ENCODE results near the gene GSS. TPM values are rescaled to one million over a fixed set of nuclear protein-coding genes. Genes with fewer than 3 reads are reported as not detected.

GSS gene
- total RNA-seq, 1 experiment from 2014 or later: 110 TPM

GRCh38 chr20:34880215-34880850 lies 75.3 kb downstream of the GSS start:
- H3K4me3 Mint-ChIP-seq (ENCODE audit: low read depth, unreplicated experiment): no peak overlapping the region
- intact Hi-C loops (cut with micrococcal nuclease; ENCODE audit: unreplicated experiment): no loop called here
- TF ChIP-seq CTCF (IDR thresholded peaks at IDR 0.05; ENCODE audit: unreplicated experiment): no peak
- BruUV-seq (replicated peaks): no TSS peak
- H3K36me3 Mint-ChIP-seq (ENCODE audit: insufficient read depth, unreplicated experiment): peaks cover 19% of the 10 kb centered on the region
- H3K4me1 Mint-ChIP-seq (ENCODE audit: low read depth, unreplicated experiment): peaks cover 25% of the 10 kb centered on the region
- H3K27me3 Mint-ChIP-seq (ENCODE audit: unreplicated experiment): no peaks in the 10 kb centered on the region
- H3K9me3 Mint-ChIP-seq (ENCODE audit: low read depth, unreplicated experiment): no peaks in the 10 kb centered on the region
- DNase-seq: no peak
- CTCF ChIA-PET: interaction anchor here (0.6 to 1.6 kb wide), 5 partner anchors 11 to 574 kb away, joined by 3 to 12 read pairs (median 5); no protein-coding TSS in a partner anchor
- no peak overlapping the region for H3K27ac Mint-ChIP-seq (ENCODE audit: unreplicated experiment)

Small RNA genes lying within 50 kb of the gene (microRNA-seq; reads per million reads assigned to microRNA genes)
- gene MIR499A (not detected), gene MIR499B (not detected)

Other genes with a start within 250 kb of the GSS start
- 42.8 and 44.7 TPM in 2 replicates for gene NCOA6, start 130.2 kb downstream of the GSS start, total RNA-seq (2022)
- 13.5 and 16.2 TPM in 2 replicates for gene GGT7, start 83.0 kb downstream of the GSS start, total RNA-seq (2022)
- gene ACSS2, start 79.2 kb downstream of the GSS start, total RNA-seq (2022): 34.9 and 35.3 TPM in 2 replicates
- 0.52 and 0.73 TPM in 2 replicates for gene MYH7B, start 62 bp upstream of the GSS start, total RNA-seq (2022)
- 79.0 and 85.3 TPM in 2 replicates for gene TRPC4AP, start 137.0 kb upstream of the GSS start, total RNA-seq (2022)
- gene EDEM2, start 191.5 kb upstream of the GSS start, total RNA-seq (2022): 44.4 and 49.4 TPM in 2 replicates
- gene PROCR, start 216.3 kb upstream of the GSS start, total RNA-seq (2022): 9.7 and 10.3 TPM in 2 replicates